HepG2 (cell line): ENCODE measurements around the gene CBLN3.
A peak's percentile ranks its signal among the peaks of the same experiment; 100 is the strongest.

Source experiments
- CBFB ChIP-seq: sonication (generic); formaldehyde crosslinking; IDR thresholded peaks from 2 replicates; pipeline ENCODE4 v1.4.0; 2020; ENCODE audit warnings: missing genetic modification reagents
- CTCF ChIP-seq: sonication (generic); formaldehyde crosslinking; IDR thresholded peaks from 2 replicates; pipeline ENCODE4 v1.5.0; 2020; ENCODE audit warnings: mild to moderate bottlenecking, missing genetic modification reagents, moderate library complexity
- FOXO4 ChIP-seq: sonication (generic); formaldehyde crosslinking; conservative IDR thresholded peaks from 2 replicates; pipeline ENCODE4 v1.8.1; 2023; ENCODE audit warnings: missing genetic modification reagents
- MNT ChIP-seq: fragments of 450-650 bp; IDR thresholded peaks from 2 replicates; pipeline ENCODE4 v1.6.1; 2016
- POLR2A ChIP-seq, 2 experiments: IDR thresholded peaks; 2 replicates each; pipeline ENCODE4 v1.6.1; 2011; ENCODE audit warnings: low read depth in 2 of 2, low read length in 2 of 2, mild to moderate bottlenecking in 1 of 2, moderate library complexity in 1 of 2; ENCODE audit not compliant: insufficient read depth in 1 of 2
- SNAPC4 ChIP-seq: sonication (generic); formaldehyde crosslinking; IDR thresholded peaks from 2 replicates; pipeline ENCODE4 v1.4.0; 2020; ENCODE audit warnings: mild to moderate bottlenecking, missing genetic modification reagents
- ZFX ChIP-seq: sonication (generic); formaldehyde crosslinking; IDR thresholded peaks from 2 replicates; pipeline ENCODE4 v1.4.0; 2020; ENCODE audit warnings: mild to moderate bottlenecking, low read depth, missing genetic modification reagents, moderate library complexity
- ZHX2 ChIP-seq, 2 experiments: sonication (generic) in 1 of 2; formaldehyde crosslinking in 1 of 2; IDR thresholded peaks; 2 replicates each; pipeline versions ENCODE4 v1.6.1 to v1.9.0; 2014 to 2022; ENCODE audit warnings: antibody characterized with exemption in 1 of 2, borderline replicate concordance in 1 of 2, inconsistent platforms in 1 of 2, low read depth in 1 of 2, missing genetic modification reagents in 1 of 2
- ZNF282 ChIP-seq: fragments of 450-650 bp; IDR thresholded peaks from 2 replicates; pipeline ENCODE4 v1.6.1; 2018; ENCODE audit not compliant: partially characterized antibody
- ZZZ3 ChIP-seq: sonication (generic); formaldehyde crosslinking; IDR thresholded peaks from 2 replicates; pipeline ENCODE4 v1.4.0; 2020; ENCODE audit warnings: missing genetic modification reagents, mild to moderate bottlenecking, borderline replicate concordance

GRCh38 chr14:24431569-24432258 lies 2.2 kb upstream of the CBLN3 start:
- peak in 1 of 2 experiments; percentile 21; a peak in 2 of 4 replicates for TF ChIP-seq POLR2A (IDR thresholded peaks at IDR 0.05; ENCODE audit: insufficient read depth in 1 of 2, low read depth in 2 of 2, low read length in 2 of 2)
- peak; percentile 24; the same call in 1 of the 2 replicates for TF ChIP-seq ZZZ3 (CRISPR knock-in tag)
- 0 out of 2 replicates have a peak, but pooled peaks have one; percentile 12 for TF ChIP-seq ZHX2 (IDR thresholded peaks at IDR 0.05; ENCODE audit: low read depth)
- no peak for TF ChIP-seq ZHX2 (CRISPR knock-in tag; IDR thresholded peaks at IDR 0.05; ENCODE audit: borderline replicate concordance)
- 0 out of 2 replicates have a peak, but pooled peaks have one; percentile 86 for TF ChIP-seq FOXO4 (CRISPR knock-in tag)
- no peak for TF ChIP-seq ZNF282
- TF ChIP-seq CTCF (CRISPR knock-in tag), result peak; percentile 100
- peak; percentile 80 for TF ChIP-seq ZFX (CRISPR knock-in tag)
- TF ChIP-seq SNAPC4 (CRISPR knock-in tag), result no peak
- TF ChIP-seq MNT, result no peak
- TF ChIP-seq CBFB (CRISPR knock-in tag), result peak; percentile 86
